GM23338 (cell line): ENCODE results near the gene CACNA1C.

Experiments
- CREB1 ChIP-seq: fragments of 250-450 bp; sonication (Bioruptor Pico); IDR thresholded peaks from 2 replicates; pipeline ENCODE4 v1.5.0; 2020; ENCODE audit warnings: low read depth, mild to moderate bottlenecking, moderate library complexity
- EZH2 ChIP-seq: fragments of 200-600 bp; sonication (generic); IDR thresholded peaks from one replicate; pipeline ENCODE4 v1.8.0; 2017; ENCODE audit warnings: antibody characterized with exemption, mild to moderate bottlenecking, low read depth; ENCODE audit not compliant: unreplicated experiment
- EZH2phosphoT487 ChIP-seq: fragments of 200-600 bp; sonication (generic); IDR thresholded peaks from one replicate; pipeline ENCODE4 v1.8.1; 2018; ENCODE audit warnings: antibody characterized with exemption; ENCODE audit not compliant: unreplicated experiment
- JUNB ChIP-seq: IDR thresholded peaks from one replicate; pipeline ENCODE4 v1.6.1; 2016; ENCODE audit warnings: antibody characterized with exemption; ENCODE audit not compliant: unreplicated experiment
- NANOG ChIP-seq: IDR thresholded peaks from 2 replicates; pipeline ENCODE4 v1.6.1; 2016; ENCODE audit warnings: antibody characterized with exemption, borderline replicate concordance
- POLR2AphosphoS5 ChIP-seq: IDR thresholded peaks from 2 replicates; pipeline ENCODE4 v1.6.1; 2016; ENCODE audit warnings: antibody characterized with exemption, low read depth
- STAT1 ChIP-seq: IDR thresholded peaks from one replicate; pipeline ENCODE4 v1.6.1; 2016; ENCODE audit warnings: antibody characterized with exemption; ENCODE audit not compliant: unreplicated experiment
- ZNF114 ChIP-seq: fragments of 250-450 bp; sonication (Bioruptor Pico); IDR thresholded peaks from 2 replicates; pipeline ENCODE4 v1.5.0; 2020; ENCODE audit warnings: mild to moderate bottlenecking, moderate library complexity
- ZNF331 ChIP-seq: fragments of 250-450 bp; sonication (Bioruptor Pico); IDR thresholded peaks from 2 replicates; pipeline ENCODE4 v1.5.0; 2020; ENCODE audit warnings: low read depth, mild to moderate bottlenecking, moderate library complexity
- TF ChIP-seq, protein P1 (sequence below), 2 experiments: fragments of 200-600 bp in 1 of 2; sonication (generic) in 1 of 2; conservative IDR thresholded peaks; 2 replicates each; pipeline versions ENCODE4 v1.5.1 to v1.6.1; 2016 to 2017; ENCODE audit warnings: antibody characterized with exemption in 2 of 2, low read depth in 2 of 2, mild to moderate bottlenecking in 2 of 2, moderate library complexity in 1 of 2
- TF ChIP-seq, protein P2 (sequence below): fragments of 250-450 bp; sonication (Bioruptor Pico); IDR thresholded peaks from 2 replicates; pipeline ENCODE4 v1.5.0; 2020; ENCODE audit warnings: mild to moderate bottlenecking, moderate library complexity
- TF ChIP-seq, protein P3 (sequence below): IDR thresholded peaks from one replicate; pipeline ENCODE4 v1.6.1; 2018; ENCODE audit warnings: antibody characterized with exemption; ENCODE audit not compliant: unreplicated experiment
- TF ChIP-seq, protein P4 (sequence below): IDR thresholded peaks from 2 replicates; pipeline ENCODE4 v1.6.1; 2016; ENCODE audit warnings: antibody characterized with exemption

DNA sequence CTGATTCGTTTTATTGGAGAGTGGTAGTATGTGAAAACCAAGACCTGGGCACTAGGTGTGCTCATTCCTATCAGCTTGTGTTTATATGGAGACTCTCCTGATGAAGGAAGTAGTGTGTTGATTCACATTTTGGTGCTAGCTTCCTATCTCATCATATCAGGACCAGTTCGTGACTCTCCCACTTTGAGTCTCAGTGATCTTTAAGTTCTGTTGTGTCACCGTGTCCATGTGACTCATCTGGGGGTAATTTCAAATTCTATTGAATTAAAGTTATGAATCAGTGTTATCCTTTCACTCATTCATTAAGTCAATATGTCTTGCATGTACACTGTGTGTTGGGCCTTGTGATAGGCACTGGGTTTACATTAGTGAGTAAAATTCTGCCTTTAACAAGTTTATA lies 180.2 kb downstream of the CACNA1C start:
- TF ChIP-seq STAT1: no peak
- TF ChIP-seq, protein P1, sequence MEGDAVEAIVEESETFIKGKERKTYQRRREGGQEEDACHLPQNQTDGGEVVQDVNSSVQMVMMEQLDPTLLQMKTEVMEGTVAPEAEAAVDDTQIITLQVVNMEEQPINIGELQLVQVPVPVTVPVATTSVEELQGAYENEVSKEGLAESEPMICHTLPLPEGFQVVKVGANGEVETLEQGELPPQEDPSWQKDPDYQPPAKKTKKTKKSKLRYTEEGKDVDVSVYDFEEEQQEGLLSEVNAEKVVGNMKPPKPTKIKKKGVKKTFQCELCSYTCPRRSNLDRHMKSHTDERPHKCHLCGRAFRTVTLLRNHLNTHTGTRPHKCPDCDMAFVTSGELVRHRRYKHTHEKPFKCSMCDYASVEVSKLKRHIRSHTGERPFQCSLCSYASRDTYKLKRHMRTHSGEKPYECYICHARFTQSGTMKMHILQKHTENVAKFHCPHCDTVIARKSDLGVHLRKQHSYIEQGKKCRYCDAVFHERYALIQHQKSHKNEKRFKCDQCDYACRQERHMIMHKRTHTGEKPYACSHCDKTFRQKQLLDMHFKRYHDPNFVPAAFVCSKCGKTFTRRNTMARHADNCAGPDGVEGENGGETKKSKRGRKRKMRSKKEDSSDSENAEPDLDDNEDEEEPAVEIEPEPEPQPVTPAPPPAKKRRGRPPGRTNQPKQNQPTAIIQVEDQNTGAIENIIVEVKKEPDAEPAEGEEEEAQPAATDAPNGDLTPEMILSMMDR (conservative IDR thresholded peaks at IDR 0.05; ENCODE audit: low read depth in 2 of 2): no peak
- no peak for TF ChIP-seq POLR2AphosphoS5
- no peak for TF ChIP-seq EZH2
- no peak for TF ChIP-seq EZH2phosphoT487
- TF ChIP-seq, protein P2, sequence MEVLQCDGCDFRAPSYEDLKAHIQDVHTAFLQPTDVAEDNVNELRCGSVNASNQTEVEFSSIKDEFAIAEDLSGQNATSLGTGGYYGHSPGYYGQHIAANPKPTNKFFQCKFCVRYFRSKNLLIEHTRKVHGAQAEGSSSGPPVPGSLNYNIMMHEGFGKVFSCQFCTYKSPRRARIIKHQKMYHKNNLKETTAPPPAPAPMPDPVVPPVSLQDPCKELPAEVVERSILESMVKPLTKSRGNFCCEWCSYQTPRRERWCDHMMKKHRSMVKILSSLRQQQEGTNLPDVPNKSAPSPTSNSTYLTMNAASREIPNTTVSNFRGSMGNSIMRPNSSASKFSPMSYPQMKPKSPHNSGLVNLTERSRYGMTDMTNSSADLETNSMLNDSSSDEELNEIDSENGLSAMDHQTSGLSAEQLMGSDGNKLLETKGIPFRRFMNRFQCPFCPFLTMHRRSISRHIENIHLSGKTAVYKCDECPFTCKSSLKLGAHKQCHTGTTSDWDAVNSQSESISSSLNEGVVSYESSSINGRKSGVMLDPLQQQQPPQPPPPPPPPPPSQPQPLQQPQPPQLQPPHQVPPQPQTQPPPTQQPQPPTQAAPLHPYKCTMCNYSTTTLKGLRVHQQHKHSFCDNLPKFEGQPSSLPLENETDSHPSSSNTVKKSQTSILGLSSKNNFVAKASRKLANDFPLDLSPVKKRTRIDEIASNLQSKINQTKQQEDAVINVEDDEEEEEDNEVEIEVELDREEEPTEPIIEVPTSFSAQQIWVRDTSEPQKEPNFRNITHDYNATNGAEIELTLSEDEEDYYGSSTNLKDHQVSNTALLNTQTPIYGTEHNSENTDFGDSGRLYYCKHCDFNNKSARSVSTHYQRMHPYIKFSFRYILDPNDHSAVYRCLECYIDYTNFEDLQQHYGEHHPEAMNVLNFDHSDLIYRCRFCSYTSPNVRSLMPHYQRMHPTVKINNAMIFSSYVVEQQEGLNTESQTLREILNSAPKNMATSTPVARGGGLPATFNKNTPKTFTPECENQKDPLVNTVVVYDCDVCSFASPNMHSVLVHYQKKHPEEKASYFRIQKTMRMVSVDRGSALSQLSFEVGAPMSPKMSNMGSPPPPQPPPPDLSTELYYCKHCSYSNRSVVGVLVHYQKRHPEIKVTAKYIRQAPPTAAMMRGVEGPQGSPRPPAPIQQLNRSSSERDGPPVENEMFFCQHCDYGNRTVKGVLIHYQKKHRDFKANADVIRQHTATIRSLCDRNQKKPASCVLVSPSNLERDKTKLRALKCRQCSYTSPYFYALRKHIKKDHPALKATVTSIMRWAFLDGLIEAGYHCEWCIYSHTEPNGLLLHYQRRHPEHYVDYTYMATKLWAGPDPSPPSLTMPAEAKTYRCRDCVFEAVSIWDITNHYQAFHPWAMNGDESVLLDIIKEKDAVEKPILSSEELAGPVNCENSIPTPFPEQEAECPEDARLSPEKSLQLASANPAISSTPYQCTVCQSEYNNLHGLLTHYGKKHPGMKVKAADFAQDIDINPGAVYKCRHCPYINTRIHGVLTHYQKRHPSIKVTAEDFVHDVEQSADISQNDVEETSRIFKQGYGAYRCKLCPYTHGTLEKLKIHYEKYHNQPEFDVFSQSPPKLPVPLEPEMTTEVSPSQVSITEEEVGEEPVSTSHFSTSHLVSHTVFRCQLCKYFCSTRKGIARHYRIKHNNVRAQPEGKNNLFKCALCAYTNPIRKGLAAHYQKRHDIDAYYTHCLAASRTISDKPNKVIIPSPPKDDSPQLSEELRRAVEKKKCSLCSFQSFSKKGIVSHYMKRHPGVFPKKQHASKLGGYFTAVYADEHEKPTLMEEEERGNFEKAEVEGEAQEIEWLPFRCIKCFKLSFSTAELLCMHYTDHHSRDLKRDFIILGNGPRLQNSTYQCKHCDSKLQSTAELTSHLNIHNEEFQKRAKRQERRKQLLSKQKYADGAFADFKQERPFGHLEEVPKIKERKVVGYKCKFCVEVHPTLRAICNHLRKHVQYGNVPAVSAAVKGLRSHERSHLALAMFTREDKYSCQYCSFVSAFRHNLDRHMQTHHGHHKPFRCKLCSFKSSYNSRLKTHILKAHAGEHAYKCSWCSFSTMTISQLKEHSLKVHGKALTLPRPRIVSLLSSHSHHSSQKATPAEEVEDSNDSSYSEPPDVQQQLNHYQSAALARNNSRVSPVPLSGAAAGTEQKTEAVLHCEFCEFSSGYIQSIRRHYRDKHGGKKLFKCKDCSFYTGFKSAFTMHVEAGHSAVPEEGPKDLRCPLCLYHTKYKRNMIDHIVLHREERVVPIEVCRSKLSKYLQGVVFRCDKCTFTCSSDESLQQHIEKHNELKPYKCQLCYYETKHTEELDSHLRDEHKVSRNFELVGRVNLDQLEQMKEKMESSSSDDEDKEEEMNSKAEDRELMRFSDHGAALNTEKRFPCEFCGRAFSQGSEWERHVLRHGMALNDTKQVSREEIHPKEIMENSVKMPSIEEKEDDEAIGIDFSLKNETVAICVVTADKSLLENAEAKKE: no peak
- TF ChIP-seq, protein P3, sequence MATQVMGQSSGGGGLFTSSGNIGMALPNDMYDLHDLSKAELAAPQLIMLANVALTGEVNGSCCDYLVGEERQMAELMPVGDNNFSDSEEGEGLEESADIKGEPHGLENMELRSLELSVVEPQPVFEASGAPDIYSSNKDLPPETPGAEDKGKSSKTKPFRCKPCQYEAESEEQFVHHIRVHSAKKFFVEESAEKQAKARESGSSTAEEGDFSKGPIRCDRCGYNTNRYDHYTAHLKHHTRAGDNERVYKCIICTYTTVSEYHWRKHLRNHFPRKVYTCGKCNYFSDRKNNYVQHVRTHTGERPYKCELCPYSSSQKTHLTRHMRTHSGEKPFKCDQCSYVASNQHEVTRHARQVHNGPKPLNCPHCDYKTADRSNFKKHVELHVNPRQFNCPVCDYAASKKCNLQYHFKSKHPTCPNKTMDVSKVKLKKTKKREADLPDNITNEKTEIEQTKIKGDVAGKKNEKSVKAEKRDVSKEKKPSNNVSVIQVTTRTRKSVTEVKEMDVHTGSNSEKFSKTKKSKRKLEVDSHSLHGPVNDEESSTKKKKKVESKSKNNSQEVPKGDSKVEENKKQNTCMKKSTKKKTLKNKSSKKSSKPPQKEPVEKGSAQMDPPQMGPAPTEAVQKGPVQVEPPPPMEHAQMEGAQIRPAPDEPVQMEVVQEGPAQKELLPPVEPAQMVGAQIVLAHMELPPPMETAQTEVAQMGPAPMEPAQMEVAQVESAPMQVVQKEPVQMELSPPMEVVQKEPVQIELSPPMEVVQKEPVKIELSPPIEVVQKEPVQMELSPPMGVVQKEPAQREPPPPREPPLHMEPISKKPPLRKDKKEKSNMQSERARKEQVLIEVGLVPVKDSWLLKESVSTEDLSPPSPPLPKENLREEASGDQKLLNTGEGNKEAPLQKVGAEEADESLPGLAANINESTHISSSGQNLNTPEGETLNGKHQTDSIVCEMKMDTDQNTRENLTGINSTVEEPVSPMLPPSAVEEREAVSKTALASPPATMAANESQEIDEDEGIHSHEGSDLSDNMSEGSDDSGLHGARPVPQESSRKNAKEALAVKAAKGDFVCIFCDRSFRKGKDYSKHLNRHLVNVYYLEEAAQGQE: no peak
- TF ChIP-seq, protein P4, sequence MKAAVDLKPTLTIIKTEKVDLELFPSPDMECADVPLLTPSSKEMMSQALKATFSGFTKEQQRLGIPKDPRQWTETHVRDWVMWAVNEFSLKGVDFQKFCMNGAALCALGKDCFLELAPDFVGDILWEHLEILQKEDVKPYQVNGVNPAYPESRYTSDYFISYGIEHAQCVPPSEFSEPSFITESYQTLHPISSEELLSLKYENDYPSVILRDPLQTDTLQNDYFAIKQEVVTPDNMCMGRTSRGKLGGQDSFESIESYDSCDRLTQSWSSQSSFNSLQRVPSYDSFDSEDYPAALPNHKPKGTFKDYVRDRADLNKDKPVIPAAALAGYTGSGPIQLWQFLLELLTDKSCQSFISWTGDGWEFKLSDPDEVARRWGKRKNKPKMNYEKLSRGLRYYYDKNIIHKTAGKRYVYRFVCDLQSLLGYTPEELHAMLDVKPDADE: no peak
- TF ChIP-seq JUNB: no peak
- no peak for TF ChIP-seq CREB1 (CRISPR knock-in tag)
- no peak for TF ChIP-seq ZNF114 (CRISPR knock-in tag)
- no peak for TF ChIP-seq NANOG
- TF ChIP-seq ZNF331 (CRISPR knock-in tag): no peak
